BJ (cell line): ENCODE results near the gene COG3. TPM values are rescaled to one million over a fixed set of nuclear protein-coding genes. Genes with fewer than 3 reads are reported as not detected.

Source experiments
- CTCF ChIA-PET: fragments of 350-600 bp; formaldehyde crosslinking; extraction: SDS; loops from one replicate; lab custom pipeline; 2021; ENCODE audit warnings: antibody characterized with exemption, inconsistent platforms; lab: Yijun Ruan, JAX
- POLR2A ChIA-PET: fragments of 300-600 bp; sonication (Branson Sonifier 250); formaldehyde crosslinking; extraction: SDS; loops from one replicate; lab custom pipeline; 2021; ENCODE audit warnings: antibody characterized with exemption; lab: Charles Lee
- DNase-seq: peaks from one replicate; pipeline ENCODE4 v3.0.0-alpha.2; 2011; ENCODE audit warnings: low read depth
- H3K27me3 ChIP-seq: 2 replicates; pipeline ENCODE4 v1.6.0; 2011; ENCODE audit warnings: low read length; ENCODE audit not compliant: control insufficient read depth, insufficient read depth
- H3K36me3 ChIP-seq: 2 replicates; pipeline ENCODE4 v1.5.1; 2011; ENCODE audit warnings: low read length; ENCODE audit not compliant: control insufficient read depth, insufficient read depth
- H3K4me3 ChIP-seq: 2 replicates; pipeline ENCODE4 v1.5.1; 2011; ENCODE audit warnings: low read depth, mild to moderate bottlenecking, control low read depth, low read length
- polyA plus RNA-seq: library from polyadenylated mRNA; depleted of rRNA; stranded (reverse); fragments of >200 nt; gene quantifications from 2 replicates; pipeline ENCODE4 v1.2.3, GENCODE V29; 2011
- TF ChIP-seq, protein P1 (sequence below): IDR thresholded peaks from 2 replicates; pipeline ENCODE4 v1.5.1; 2011; ENCODE audit warnings: low read depth, mild to moderate bottlenecking, control low read depth, inconsistent platforms, low read length, moderate library complexity; ENCODE audit not compliant: insufficient read depth

Gene COG3
- polyA plus RNA-seq, 1 experiment, result 13.9 TPM

DNA sequence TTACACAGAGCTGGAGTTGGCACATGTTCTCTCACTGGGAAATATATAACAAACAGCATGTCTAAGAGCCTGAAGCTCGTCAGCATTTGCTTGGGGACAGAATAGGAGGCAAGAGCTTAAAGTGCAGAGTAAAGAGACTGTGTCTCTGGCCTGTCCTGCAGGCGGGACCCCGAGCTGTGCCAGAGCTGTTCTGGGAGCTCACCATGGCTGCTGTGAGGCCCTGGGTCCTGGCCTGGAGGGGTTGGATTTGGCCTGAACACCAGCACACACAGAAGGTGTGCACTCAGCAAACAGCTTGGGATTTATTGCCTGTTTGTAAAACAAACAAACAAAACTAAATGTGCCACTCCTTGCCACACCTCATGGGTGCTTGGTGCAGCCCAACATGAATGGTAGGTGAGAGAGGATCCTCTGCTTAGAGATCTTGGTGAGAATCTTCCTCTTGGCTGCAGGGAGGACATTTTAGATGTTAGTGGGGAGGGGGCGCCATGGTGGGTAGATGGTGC is 89.9 kb downstream of the COG3 start:
- Histone ChIP-seq H3K27me3 (peaks cover 4% of the 10 kb centered on the region; the same call in 1 of the 2 replicates), H3K36me3 (no peaks in the 10 kb centered on the region), H3K4me3 (no peak overlapping the region)
- ChIA-PET CTCF (no interaction called here), POLR2A (no interaction called here)
- no peak for DNase-seq
- TF ChIP-seq, protein P1, sequence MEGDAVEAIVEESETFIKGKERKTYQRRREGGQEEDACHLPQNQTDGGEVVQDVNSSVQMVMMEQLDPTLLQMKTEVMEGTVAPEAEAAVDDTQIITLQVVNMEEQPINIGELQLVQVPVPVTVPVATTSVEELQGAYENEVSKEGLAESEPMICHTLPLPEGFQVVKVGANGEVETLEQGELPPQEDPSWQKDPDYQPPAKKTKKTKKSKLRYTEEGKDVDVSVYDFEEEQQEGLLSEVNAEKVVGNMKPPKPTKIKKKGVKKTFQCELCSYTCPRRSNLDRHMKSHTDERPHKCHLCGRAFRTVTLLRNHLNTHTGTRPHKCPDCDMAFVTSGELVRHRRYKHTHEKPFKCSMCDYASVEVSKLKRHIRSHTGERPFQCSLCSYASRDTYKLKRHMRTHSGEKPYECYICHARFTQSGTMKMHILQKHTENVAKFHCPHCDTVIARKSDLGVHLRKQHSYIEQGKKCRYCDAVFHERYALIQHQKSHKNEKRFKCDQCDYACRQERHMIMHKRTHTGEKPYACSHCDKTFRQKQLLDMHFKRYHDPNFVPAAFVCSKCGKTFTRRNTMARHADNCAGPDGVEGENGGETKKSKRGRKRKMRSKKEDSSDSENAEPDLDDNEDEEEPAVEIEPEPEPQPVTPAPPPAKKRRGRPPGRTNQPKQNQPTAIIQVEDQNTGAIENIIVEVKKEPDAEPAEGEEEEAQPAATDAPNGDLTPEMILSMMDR, result no peak

DNA sequence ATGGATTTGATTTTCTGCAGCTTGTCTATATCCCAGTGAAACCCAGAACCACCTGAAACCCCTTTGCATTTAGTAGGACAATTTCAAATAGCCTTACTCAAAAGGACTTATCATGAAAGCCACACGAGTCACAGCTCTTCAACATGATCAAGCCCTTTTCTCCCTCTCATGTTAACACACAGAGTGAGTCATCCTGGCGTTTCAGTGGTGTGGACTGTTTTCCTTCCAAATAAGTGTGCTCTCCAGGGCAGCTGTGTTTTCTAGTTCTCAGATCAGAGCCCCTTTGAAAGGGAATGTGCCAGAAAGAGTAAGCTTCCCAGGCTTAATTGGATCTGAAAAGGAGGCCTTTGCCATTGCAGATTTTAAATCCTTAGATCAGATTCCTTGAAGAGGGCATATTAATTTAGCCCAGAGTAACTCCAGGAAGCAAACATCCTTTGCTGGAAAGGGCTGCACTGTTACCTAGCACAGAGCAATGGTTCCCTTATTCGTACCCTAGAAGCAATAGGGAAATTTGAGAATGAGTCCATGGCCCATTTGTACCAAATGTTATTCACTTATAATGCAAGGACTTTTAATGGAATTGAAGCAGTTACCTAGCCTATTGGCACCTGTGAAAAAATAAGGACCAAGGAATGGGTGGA is 99.5 kb downstream of the COG3 start:
- H3K36me3 ChIP-seq, result no peaks in the 10 kb centered on the region
- H3K27me3 ChIP-seq, result peaks cover 5% of the 10 kb centered on the region
- TF ChIP-seq, protein P1, result no peak
- ChIA-PET CTCF (no interaction called here), POLR2A (no interaction called here)
- H3K4me3 ChIP-seq, result no peak overlapping the region
- no peak for DNase-seq

DNA sequence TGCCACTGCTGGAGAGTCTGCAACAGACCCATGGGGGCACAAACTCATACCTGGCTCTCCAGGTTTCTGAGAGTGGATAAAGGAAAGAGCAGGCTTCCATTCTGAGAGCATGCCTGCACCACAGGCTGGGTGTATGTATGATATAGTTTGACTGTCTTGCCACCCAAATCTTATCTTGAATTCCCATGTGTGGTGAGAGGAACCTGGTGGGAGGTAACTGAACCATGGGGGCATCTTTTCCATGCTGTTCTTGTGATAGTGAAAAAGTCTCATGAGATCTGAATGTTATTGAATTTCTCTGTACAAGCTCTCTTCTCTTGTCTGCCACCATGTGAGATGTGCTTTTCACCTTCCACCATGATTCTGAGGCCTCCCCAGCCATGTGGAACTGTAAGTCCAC is 100.6 kb downstream of the COG3 start:
- TF ChIP-seq, protein P1, result no peak
- no peaks in the 10 kb centered on the region for H3K36me3 ChIP-seq
- no peak for DNase-seq
- H3K4me3 ChIP-seq, result no peak overlapping the region
- peaks cover 6% of the 10 kb centered on the region for H3K27me3 ChIP-seq
- ChIA-PET CTCF (no interaction called here), POLR2A (no interaction called here)

DNA sequence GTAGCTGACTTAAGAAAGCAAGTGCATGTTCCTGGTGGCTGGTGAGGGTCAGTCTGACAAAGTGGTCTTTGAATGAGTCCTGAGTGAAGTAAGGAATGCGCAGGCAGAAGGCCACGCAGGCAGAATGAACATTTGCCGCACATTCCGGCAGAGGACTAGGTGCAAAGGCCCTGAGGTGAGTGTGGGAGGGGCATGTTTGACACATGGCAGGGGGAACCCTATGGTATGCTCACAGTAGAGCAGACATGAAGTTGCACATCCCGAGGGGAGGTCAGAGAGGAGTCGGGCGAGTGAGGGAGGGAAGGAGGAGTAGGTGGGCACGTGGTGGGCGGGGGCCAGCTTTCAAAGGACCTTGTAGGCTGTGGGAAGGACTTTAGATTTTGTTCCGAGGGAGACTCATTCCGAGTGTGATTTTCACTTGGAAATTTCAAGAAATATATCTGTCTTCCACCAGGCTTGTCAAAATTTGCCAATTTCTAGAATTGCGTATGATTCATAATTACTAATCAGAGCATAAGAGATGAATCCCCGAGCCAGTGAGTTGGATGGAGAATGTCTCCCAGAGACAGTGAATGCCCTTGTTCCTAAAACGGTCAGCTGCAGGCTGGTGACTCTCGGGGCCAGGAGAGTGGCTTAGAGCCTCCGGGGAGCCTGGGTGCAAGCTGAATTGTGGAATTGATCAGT is 110.5 kb downstream of the COG3 start:
- ChIA-PET CTCF (interaction anchor here (1.4 kb wide), 1 partner anchor 65 kb away, joined by 3 read pairs; no protein-coding TSS in a partner anchor), POLR2A (no interaction called here)

DNA sequence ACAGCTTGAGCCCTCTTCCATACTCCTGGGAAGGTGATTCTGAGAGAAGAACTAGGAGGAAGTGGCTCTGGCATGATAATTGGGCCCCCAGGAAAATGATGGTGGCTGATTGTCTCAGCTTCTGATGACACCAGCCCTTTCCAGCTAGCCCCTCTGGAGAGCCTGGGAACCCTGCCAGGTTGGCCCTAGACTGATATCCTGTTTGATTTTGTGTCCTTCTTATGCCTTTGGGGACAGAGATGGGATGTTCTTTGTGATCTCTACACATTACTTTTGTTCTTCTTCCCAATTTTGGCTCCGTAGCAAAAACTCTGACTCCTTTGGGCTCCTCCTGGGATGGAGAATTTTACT is 111.1 kb downstream of the COG3 start:
- CTCF ChIA-PET, result interaction anchor here (1.4 kb wide), 1 partner anchor 65 kb away, joined by 3 read pairs; no protein-coding TSS in a partner anchor
- TF ChIP-seq, protein P1, result no peak

More for the DNA sequence above, 110.5 kb downstream of the COG3 start:
- no peak for DNase-seq
- peaks cover 6% of the 10 kb centered on the region for H3K27me3 ChIP-seq
- no peak overlapping the region for H3K4me3 ChIP-seq
- TF ChIP-seq, protein P1, result no peak
- H3K36me3 ChIP-seq, result no peaks in the 10 kb centered on the region

More for the DNA sequence above, 111.1 kb downstream of the COG3 start:
- Histone ChIP-seq H3K27me3 (peaks cover 6% of the 10 kb centered on the region), H3K4me3 (no peak overlapping the region), H3K36me3 (no peaks in the 10 kb centered on the region)
- DNase-seq, result no peak
- POLR2A ChIA-PET, result no interaction called here
